Liver (tissue), 9 donors: Measurements from ENCODE around the gene RFFL. TPM values are rescaled to one million over a fixed set of nuclear protein-coding genes. Genes with fewer than 3 reads are reported as not detected.

Experiments
- DNase-seq: peaks from one replicate; pipeline ENCODE4 v3.0.0-alpha.2; 2017; ENCODE audit warnings: low spot score
- H3K27ac ChIP-seq, 2 donors: one replicate each; pipeline ENCODE4 v1.7.0; 2013; ENCODE audit warnings: inconsistent platforms in 2 of 2, low read length in 2 of 2, control low read depth in 1 of 2, low read depth in 1 of 2, mild to moderate bottlenecking in 1 of 2
- H3K27me3 ChIP-seq, 4 donors: one replicate each; pipeline versions ENCODE4 v1.6.1 to v1.7.0; 2013; ENCODE audit warnings: low read length in 3 of 4, inconsistent platforms in 1 of 4, mild to moderate bottlenecking in 1 of 4, moderate library complexity in 1 of 4; ENCODE audit not compliant: control insufficient read depth in 4 of 4, insufficient read depth in 4 of 4
- H3K36me3 ChIP-seq, 4 donors: one replicate each; pipeline versions ENCODE4 v1.6.1 to v1.7.0; 2013; ENCODE audit warnings: low read length in 3 of 4, mild to moderate bottlenecking in 3 of 4, low read depth in 1 of 4, moderate library complexity in 1 of 4; ENCODE audit not compliant: control insufficient read depth in 4 of 4, insufficient read depth in 3 of 4
- H3K4me1 ChIP-seq, 4 donors: one replicate each; pipeline versions ENCODE4 v1.6.1 to v1.7.0; 2013; ENCODE audit warnings: low read length in 3 of 4, mild to moderate bottlenecking in 3 of 4, moderate library complexity in 1 of 4; ENCODE audit not compliant: control insufficient read depth in 4 of 4, insufficient read depth in 4 of 4
- H3K4me3 ChIP-seq, 3 donors: one replicate each; pipeline versions ENCODE4 v1.6.1 to v1.7.0; 2013; ENCODE audit warnings: low read length in 3 of 3, control low read depth in 1 of 3, low read depth in 1 of 3, mild to moderate bottlenecking in 1 of 3
- H3K9ac ChIP-seq, 2 donors: one replicate each; pipeline ENCODE4 v1.7.0; 2013; ENCODE audit warnings: low read length in 2 of 2, mild to moderate bottlenecking in 2 of 2, moderate library complexity in 2 of 2, control low read depth in 1 of 2, low read depth in 1 of 2
- H3K9me3 ChIP-seq, 4 donors: one replicate each; pipeline versions ENCODE4 v1.6.1 to v1.7.0; 2013; ENCODE audit warnings: low read length in 3 of 4; ENCODE audit not compliant: control insufficient read depth in 4 of 4
- FOXA2 ChIP-seq: IDR thresholded peaks from 2 replicates; pipeline ENCODE4 v1.6.1; 2016; ENCODE audit warnings: antibody characterized with exemption
- GABPA ChIP-seq, 2 donors: IDR thresholded peaks in 1 of 2; conservative IDR thresholded peaks in 1 of 2; 2 replicates each; pipeline ENCODE4 v1.6.1; 2016; ENCODE audit warnings: antibody characterized with exemption in 2 of 2, mild to moderate bottlenecking in 1 of 2, moderate library complexity in 1 of 2
- HNF4A ChIP-seq, 2 donors: conservative IDR thresholded peaks; 2 replicates each; pipeline ENCODE4 v1.6.1; 2016; ENCODE audit warnings: antibody characterized with exemption in 2 of 2, mild to moderate bottlenecking in 2 of 2
- HNF4G ChIP-seq: IDR thresholded peaks from 2 replicates; pipeline ENCODE4 v1.6.1; 2016; ENCODE audit warnings: antibody characterized with exemption
- JUND ChIP-seq, 2 donors: IDR thresholded peaks; 2 replicates each; pipeline ENCODE4 v1.6.1; 2016; ENCODE audit warnings: antibody characterized with exemption in 2 of 2
- NR2F2 ChIP-seq: IDR thresholded peaks from 2 replicates; pipeline ENCODE4 v1.6.1; 2016; ENCODE audit warnings: antibody characterized with exemption
- RAD21 ChIP-seq, 2 donors: IDR thresholded peaks; 2 replicates each; pipeline ENCODE4 v1.6.1; 2016; ENCODE audit warnings: antibody characterized with exemption in 2 of 2, mild to moderate bottlenecking in 2 of 2
- RXRA ChIP-seq, 2 donors: IDR thresholded peaks; 2 replicates each; pipeline ENCODE4 v1.6.1; 2017 to 2018; ENCODE audit warnings: antibody characterized with exemption in 2 of 2, mild to moderate bottlenecking in 1 of 2
- SP1 ChIP-seq: IDR thresholded peaks from 2 replicates; pipeline ENCODE4 v1.6.1; 2018; ENCODE audit warnings: antibody characterized with exemption, mild to moderate bottlenecking
- TAF1 ChIP-seq: conservative IDR thresholded peaks from 2 replicates; pipeline ENCODE4 v1.6.1; 2016; ENCODE audit warnings: antibody characterized with exemption, mild to moderate bottlenecking
- WGBS: extraction: QIAGEN DNeasy Blood & Tissue Kit; methylation state at CpG from one replicate; pipeline ENCODE4 v1.1.7; 2013; 5-methylcytosine and 5-hydroxymethylcytosine counted together
- polyA plus RNA-seq, 2 donors: library from polyadenylated mRNA; stranded (reverse) in 1 of 2; unstranded in 1 of 2; fragments of 200-250 nt in 1 of 2; fragments of >200 nt in 1 of 2; fragmentation: Nextera tagmentation in 1 of 2; extraction: Ambion mirVana in 1 of 2; gene quantifications; one replicate each; pipeline versions ENCODE4 v1.2.1 to v1.2.3, GENCODE V29; 2013 to 2015
- total RNA-seq, 2 donors: library from RNA; depleted of rRNA; stranded (reverse); fragments of >200 nt; gene quantifications; one replicate each; pipeline ENCODE4 v1.2.3, GENCODE V29; 2014
- TF ChIP-seq, protein P1 (sequence below): IDR thresholded peaks from 2 replicates; pipeline ENCODE4 v1.6.1; 2016; ENCODE audit warnings: antibody characterized with exemption
- TF ChIP-seq, protein P2 (sequence below): IDR thresholded peaks from 2 replicates; pipeline ENCODE4 v1.6.1; 2016; ENCODE audit warnings: antibody characterized with exemption
- TF ChIP-seq, protein P3 (sequence below): IDR thresholded peaks from 2 replicates; pipeline ENCODE4 v1.6.1; 2016; ENCODE audit warnings: antibody characterized with exemption
- TF ChIP-seq, protein P4 (sequence below): fragments of 150-350 bp; IDR thresholded peaks from 2 replicates; pipeline ENCODE4 v1.5.1; 2017; ENCODE audit warnings: improper control_type of control experiment, low read depth, low read length; ENCODE audit not compliant: missing input control
- donor health status: healthy.
- donor health status: healthy.
- donor health status: healthy.
- donor health status: healthy.
- donor health status: healthy.

Gene RFFL
- total and polyA plus RNA-seq, 4 donors, result 15.9 to 28.0 (median 22.0) TPM

DNA sequence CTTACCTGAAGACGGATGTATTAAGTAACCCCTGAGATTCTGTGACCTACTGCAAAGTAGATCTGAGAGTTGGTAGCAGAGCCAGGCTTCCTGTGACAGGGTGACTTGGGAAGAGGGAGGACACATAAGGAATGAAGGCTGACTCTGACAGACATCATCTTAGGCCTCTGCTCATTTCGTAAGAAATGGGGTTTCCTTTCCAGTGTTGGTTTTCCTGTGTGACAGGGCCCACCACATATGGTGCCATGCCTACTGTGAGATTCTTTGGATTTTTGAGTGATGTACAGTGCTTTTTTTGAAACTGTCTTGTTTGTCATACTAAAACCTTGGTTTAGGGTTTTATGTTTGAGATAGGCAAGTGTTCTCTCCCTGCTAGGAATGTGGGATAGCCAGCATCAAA lies 70.5 kb downstream of the RFFL start (continued):
- no peak for TF ChIP-seq HNF4A (conservative IDR thresholded peaks at IDR 0.05)
- no peak for TF ChIP-seq HNF4G
- no peak for TF ChIP-seq RXRA (IDR thresholded peaks at IDR 0.05)

DNA sequence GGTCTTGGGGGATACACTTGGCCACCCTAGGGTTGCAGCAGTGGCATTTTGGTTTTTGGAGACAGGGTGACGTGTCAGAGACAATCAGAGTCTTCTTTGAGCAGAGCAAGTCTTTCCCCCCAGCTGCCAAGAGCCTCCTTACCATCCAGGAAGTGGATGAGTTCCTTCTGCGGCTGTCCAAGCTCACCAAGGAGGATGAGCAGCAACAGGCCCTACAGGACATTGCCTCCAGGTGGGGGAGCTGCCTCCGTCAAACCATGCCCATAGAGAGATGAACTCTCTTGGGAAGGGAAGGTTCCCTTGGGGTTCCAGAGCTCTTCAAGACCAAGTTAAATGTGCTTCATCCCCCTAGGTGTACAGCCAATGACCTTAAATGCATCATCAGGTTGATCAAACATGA lies 71.9 kb downstream of the RFFL start:
- 90% methylated on average over 3 of the region's 3 CpGs for WGBS

DNA sequence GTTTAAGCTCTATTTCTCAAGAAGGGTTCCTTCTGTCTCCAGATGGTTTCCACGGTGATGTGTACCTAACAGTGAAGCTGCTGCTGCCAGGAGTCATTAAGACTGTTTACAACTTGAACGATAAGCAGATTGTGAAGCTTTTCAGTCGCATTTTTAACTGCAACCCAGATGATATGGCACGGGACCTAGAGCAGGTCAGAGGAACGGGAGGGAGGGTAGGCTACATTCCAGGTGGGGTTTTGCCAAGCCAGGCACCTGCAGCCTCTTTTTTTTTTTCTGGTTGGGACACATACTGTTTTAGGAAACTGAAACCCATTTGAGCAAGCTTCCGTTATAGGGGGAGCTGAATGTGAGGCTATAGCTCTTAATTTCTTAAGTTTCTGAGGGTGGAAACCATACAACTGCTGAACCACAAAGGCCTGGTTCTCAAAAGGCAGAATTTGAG lies 72.6 kb downstream of the RFFL start:
- TF ChIP-seq HNF4G (no peak), NR2F2 (no peak), RAD21 (IDR thresholded peaks at IDR 0.05) (no peak), TAF1 (no peak), RXRA (IDR thresholded peaks at IDR 0.05) (no peak), HNF4A (conservative IDR thresholded peaks at IDR 0.05) (no peak), FOXA2 (no peak), JUND (IDR thresholded peaks at IDR 0.05) (no peak), GABPA (IDR thresholded peaks at IDR 0.05 in 1 of 2, conservative IDR thresholded peaks at IDR 0.05 in 1 of 2) (no peak)
- TF ChIP-seq, protein P1, sequence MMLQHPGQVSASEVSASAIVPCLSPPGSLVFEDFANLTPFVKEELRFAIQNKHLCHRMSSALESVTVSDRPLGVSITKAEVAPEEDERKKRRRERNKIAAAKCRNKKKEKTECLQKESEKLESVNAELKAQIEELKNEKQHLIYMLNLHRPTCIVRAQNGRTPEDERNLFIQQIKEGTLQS, result no peak
- TF ChIP-seq, protein P2, sequence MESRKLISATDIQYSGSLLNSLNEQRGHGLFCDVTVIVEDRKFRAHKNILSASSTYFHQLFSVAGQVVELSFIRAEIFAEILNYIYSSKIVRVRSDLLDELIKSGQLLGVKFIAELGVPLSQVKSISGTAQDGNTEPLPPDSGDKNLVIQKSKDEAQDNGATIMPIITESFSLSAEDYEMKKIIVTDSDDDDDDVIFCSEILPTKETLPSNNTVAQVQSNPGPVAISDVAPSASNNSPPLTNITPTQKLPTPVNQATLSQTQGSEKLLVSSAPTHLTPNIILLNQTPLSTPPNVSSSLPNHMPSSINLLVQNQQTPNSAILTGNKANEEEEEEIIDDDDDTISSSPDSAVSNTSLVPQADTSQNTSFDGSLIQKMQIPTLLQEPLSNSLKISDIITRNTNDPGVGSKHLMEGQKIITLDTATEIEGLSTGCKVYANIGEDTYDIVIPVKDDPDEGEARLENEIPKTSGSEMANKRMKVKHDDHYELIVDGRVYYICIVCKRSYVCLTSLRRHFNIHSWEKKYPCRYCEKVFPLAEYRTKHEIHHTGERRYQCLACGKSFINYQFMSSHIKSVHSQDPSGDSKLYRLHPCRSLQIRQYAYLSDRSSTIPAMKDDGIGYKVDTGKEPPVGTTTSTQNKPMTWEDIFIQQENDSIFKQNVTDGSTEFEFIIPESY, result no peak
- TF ChIP-seq, protein P3, sequence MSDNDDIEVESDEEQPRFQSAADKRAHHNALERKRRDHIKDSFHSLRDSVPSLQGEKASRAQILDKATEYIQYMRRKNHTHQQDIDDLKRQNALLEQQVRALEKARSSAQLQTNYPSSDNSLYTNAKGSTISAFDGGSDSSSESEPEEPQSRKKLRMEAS, result no peak
- TF ChIP-seq, protein P4, sequence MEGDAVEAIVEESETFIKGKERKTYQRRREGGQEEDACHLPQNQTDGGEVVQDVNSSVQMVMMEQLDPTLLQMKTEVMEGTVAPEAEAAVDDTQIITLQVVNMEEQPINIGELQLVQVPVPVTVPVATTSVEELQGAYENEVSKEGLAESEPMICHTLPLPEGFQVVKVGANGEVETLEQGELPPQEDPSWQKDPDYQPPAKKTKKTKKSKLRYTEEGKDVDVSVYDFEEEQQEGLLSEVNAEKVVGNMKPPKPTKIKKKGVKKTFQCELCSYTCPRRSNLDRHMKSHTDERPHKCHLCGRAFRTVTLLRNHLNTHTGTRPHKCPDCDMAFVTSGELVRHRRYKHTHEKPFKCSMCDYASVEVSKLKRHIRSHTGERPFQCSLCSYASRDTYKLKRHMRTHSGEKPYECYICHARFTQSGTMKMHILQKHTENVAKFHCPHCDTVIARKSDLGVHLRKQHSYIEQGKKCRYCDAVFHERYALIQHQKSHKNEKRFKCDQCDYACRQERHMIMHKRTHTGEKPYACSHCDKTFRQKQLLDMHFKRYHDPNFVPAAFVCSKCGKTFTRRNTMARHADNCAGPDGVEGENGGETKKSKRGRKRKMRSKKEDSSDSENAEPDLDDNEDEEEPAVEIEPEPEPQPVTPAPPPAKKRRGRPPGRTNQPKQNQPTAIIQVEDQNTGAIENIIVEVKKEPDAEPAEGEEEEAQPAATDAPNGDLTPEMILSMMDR, result no peak
- no peaks in the 10 kb centered on the region for H3K27me3 ChIP-seq
- H3K9ac ChIP-seq, result no peak overlapping the region
- H3K36me3 ChIP-seq, result peaks cover 2 to 60% (median 44%) of the 10 kb centered on the region in 4 donors
- no peak overlapping the region for H3K4me3 ChIP-seq
- 73% methylated on average over 6 of the region's 6 CpGs for WGBS
- no peaks in the 10 kb centered on the region for H3K4me1 ChIP-seq
- no peak overlapping the region for H3K27ac ChIP-seq
- no peaks in the 10 kb centered on the region for H3K9me3 ChIP-seq
- DNase-seq, result no peak

More for the DNA sequence above, 71.9 kb downstream of the RFFL start:
- Histone ChIP-seq H3K4me1 (no peaks in the 10 kb centered on the region), H3K9me3 (no peaks in the 10 kb centered on the region), H3K36me3 (peaks cover 2 to 57% (median 42%) of the 10 kb centered on the region in 4 donors), H3K27ac (no peak overlapping the region), H3K27me3 (no peaks in the 10 kb centered on the region), H3K4me3 (no peak overlapping the region), H3K9ac (no peak overlapping the region)
- DNase-seq, result no peak
- no peak for TF ChIP-seq HNF4A (conservative IDR thresholded peaks at IDR 0.05)
- no peak for TF ChIP-seq JUND (IDR thresholded peaks at IDR 0.05)
- no peak for TF ChIP-seq SP1
- TF ChIP-seq, protein P2, result no peak
